Activated naive CD4-positive, alpha-beta T cell treated with anti-CD3 and anti-CD28 coated beads, Interleukin-2, amount 50 U/mL, for 24 hours (primary cell): ENCODE data around the gene AKIRIN2.
A peak's percentile ranks its signal among the peaks of the same experiment; 100 is the strongest.
"Not testable (repeated sequence)": the region's sequence is repeated elsewhere in the genome, so short reads cannot be mapped to it uniquely, and the experiment has no call there.

Source experiments
- H3K27ac Mint-ChIP-seq: one replicate; pipeline ENCODE4 v1.8.0; 2021; ENCODE audit warnings: mild to moderate bottlenecking, mixed read lengths
- H3K27me3 Mint-ChIP-seq: one replicate; pipeline ENCODE4 v1.8.0; 2021; ENCODE audit warnings: mixed read lengths
- H3K36me3 Mint-ChIP-seq: one replicate; pipeline ENCODE4 v1.8.0; 2021; ENCODE audit warnings: mixed read lengths
- H3K4me1 Mint-ChIP-seq: one replicate; pipeline ENCODE4 v1.8.0; 2021; ENCODE audit warnings: mixed read lengths
- H3K4me3 Mint-ChIP-seq: one replicate; pipeline ENCODE4 v1.8.0; 2021; ENCODE audit warnings: mild to moderate bottlenecking, mixed read lengths
- H3K9me3 Mint-ChIP-seq: one replicate; pipeline ENCODE4 v1.8.0; 2021; ENCODE audit warnings: mixed read lengths

AKIRIN2 gene

GRCh38 chr6:87702589-87702945 lies 534 bp upstream of the AKIRIN2 start:
- Mint-ChIP-seq H3K27me3 (no peaks in the 10 kb centered on the region), H3K4me3 (peak overlapping the region; percentile 92), H3K4me1 (peaks cover 34% of the 10 kb centered on the region), H3K27ac (peak overlapping the region; percentile 90), H3K36me3 (no peaks in the 10 kb centered on the region), H3K9me3 (no peaks in the 10 kb centered on the region)

GRCh38 chr6:87701344-87701675 lies 723 bp downstream of the AKIRIN2 start:
- Mint-ChIP-seq H3K27me3 (no peaks in the 10 kb centered on the region), H3K4me3 (peak overlapping the region; percentile 92), H3K9me3 (no peaks in the 10 kb centered on the region), H3K27ac (peak overlapping the region; percentile 94), H3K36me3 (no peaks in the 10 kb centered on the region), H3K4me1 (peaks cover 40% of the 10 kb centered on the region)

- Mint-ChIP-seq H3K27me3 (no peaks in the 10 kb centered on the region), H3K27ac (peak overlapping the region; percentile 94), H3K4me3 (peak overlapping the region; percentile 92), H3K9me3 (no peaks in the 10 kb centered on the region), H3K36me3 (no peaks in the 10 kb centered on the region), H3K4me1 (peaks cover 46% of the 10 kb centered on the region)
Observed at GRCh38 chr6:87700397-87701343, 1.4 kb downstream of the AKIRIN2 start.

GRCh38 chr6:87699576-87699975 lies 2.5 kb downstream of the AKIRIN2 start:
- Mint-ChIP-seq H3K27me3 (no peaks in the 10 kb centered on the region), H3K9me3 (no peaks in the 10 kb centered on the region), H3K36me3 (no peaks in the 10 kb centered on the region), H3K4me1 (peaks cover 55% of the 10 kb centered on the region), H3K27ac (peak overlapping the region; percentile 7), H3K4me3 (peak overlapping the region; percentile 92)

- H3K36me3 Mint-ChIP-seq = peaks cover 3% of the 10 kb centered on the region
- no peaks in the 10 kb centered on the region for H3K27me3 Mint-ChIP-seq
- no peaks in the 10 kb centered on the region for H3K9me3 Mint-ChIP-seq
- H3K4me1 Mint-ChIP-seq = peaks cover 65% of the 10 kb centered on the region
- peak overlapping the region; percentile 92 for H3K4me3 Mint-ChIP-seq
- H3K27ac Mint-ChIP-seq = peak overlapping the region; percentile 42
Observed at GRCh38 chr6:87698547-87699006, 3.5 kb downstream of the AKIRIN2 start.

GRCh38 chr6:87697581-87698546 lies 4.2 kb downstream of the AKIRIN2 start:
- peaks cover 65% of the 10 kb centered on the region for H3K4me1 Mint-ChIP-seq
- peaks cover 3% of the 10 kb centered on the region for H3K36me3 Mint-ChIP-seq
- no peaks in the 10 kb centered on the region for H3K27me3 Mint-ChIP-seq
- no peaks in the 10 kb centered on the region for H3K9me3 Mint-ChIP-seq
- peak overlapping the region; percentile 84 for H3K27ac Mint-ChIP-seq
- H3K4me3 Mint-ChIP-seq = peak overlapping the region; percentile 92

- H3K27me3 Mint-ChIP-seq, H3K9me3 Mint-ChIP-seq, H3K27ac Mint-ChIP-seq, H3K36me3 Mint-ChIP-seq: not testable (repeated sequence)
- Mint-ChIP-seq H3K4me3 (peak overlapping the region; percentile 92), H3K4me1 (peaks cover 64% of the 10 kb centered on the region)
Observed at GRCh38 chr6:87696817-87697216, 5.2 kb downstream of the AKIRIN2 start.

- Mint-ChIP-seq H3K27me3 (no peaks in the 10 kb centered on the region), H3K9me3 (no peaks in the 10 kb centered on the region), H3K4me3 (no peak overlapping the region), H3K4me1 (peaks cover 67% of the 10 kb centered on the region), H3K27ac (no peak overlapping the region), H3K36me3 (peaks cover 4% of the 10 kb centered on the region)
Observed at GRCh38 chr6:87692086-87692485, 9.9 kb downstream of the AKIRIN2 start.

- Mint-ChIP-seq H3K4me1 (peaks cover 71% of the 10 kb centered on the region), H3K27ac (no peak overlapping the region), H3K4me3 (no peak overlapping the region)
Observed at GRCh38 chr6:87690441-87690840, 11.6 kb downstream of the AKIRIN2 start.

GRCh38 chr6:87687893-87688292 lies 14.1 kb downstream of the AKIRIN2 start:
- H3K4me1 Mint-ChIP-seq = peaks cover 78% of the 10 kb centered on the region
- H3K27ac Mint-ChIP-seq, H3K27me3 Mint-ChIP-seq: not testable (repeated sequence)

More at GRCh38 chr6:87690441-87690840, 11.6 kb downstream of the AKIRIN2 start:
- Mint-ChIP-seq H3K9me3 (no peaks in the 10 kb centered on the region), H3K36me3 (peaks cover 7% of the 10 kb centered on the region), H3K27me3 (no peaks in the 10 kb centered on the region)

GRCh38 chr6:87687296-87687695 lies 14.7 kb downstream of the AKIRIN2 start:
- Mint-ChIP-seq H3K27ac (no peak overlapping the region), H3K27me3 (no peaks in the 10 kb centered on the region), H3K36me3 (peaks cover 4% of the 10 kb centered on the region)

More at GRCh38 chr6:87687893-87688292, 14.1 kb downstream of the AKIRIN2 start:
- H3K9me3 Mint-ChIP-seq, H3K36me3 Mint-ChIP-seq, H3K4me3 Mint-ChIP-seq: not testable (repeated sequence)

GRCh38 chr6:87686636-87687205 lies 15.3 kb downstream of the AKIRIN2 start:
- H3K9me3 Mint-ChIP-seq, H3K27me3 Mint-ChIP-seq, H3K36me3 Mint-ChIP-seq, H3K27ac Mint-ChIP-seq, H3K4me3 Mint-ChIP-seq: not testable (repeated sequence)
- peaks cover 82% of the 10 kb centered on the region for H3K4me1 Mint-ChIP-seq

More at GRCh38 chr6:87687296-87687695, 14.7 kb downstream of the AKIRIN2 start:
- Mint-ChIP-seq H3K4me1 (peaks cover 82% of the 10 kb centered on the region), H3K9me3 (no peaks in the 10 kb centered on the region), H3K4me3 (no peak overlapping the region)

- Mint-ChIP-seq H3K27ac (no peak overlapping the region), H3K9me3 (no peaks in the 10 kb centered on the region), H3K27me3 (no peaks in the 10 kb centered on the region), H3K36me3 (peaks cover 4% of the 10 kb centered on the region), H3K4me1 (peaks cover 70% of the 10 kb centered on the region), H3K4me3 (no peak overlapping the region)
Observed at GRCh38 chr6:87684895-87685654, 17.0 kb downstream of the AKIRIN2 start.

GRCh38 chr6:87683890-87684289 lies 18.1 kb downstream of the AKIRIN2 start:
- H3K27ac Mint-ChIP-seq = peak overlapping the region; percentile 56
- H3K9me3 Mint-ChIP-seq = no peaks in the 10 kb centered on the region
- H3K27me3 Mint-ChIP-seq = no peaks in the 10 kb centered on the region
- H3K4me3 Mint-ChIP-seq = no peak overlapping the region
- peaks cover 66% of the 10 kb centered on the region for H3K4me1 Mint-ChIP-seq
- H3K36me3 Mint-ChIP-seq = peaks cover 8% of the 10 kb centered on the region

- peaks cover 61% of the 10 kb centered on the region for H3K4me1 Mint-ChIP-seq
- peaks cover 14% of the 10 kb centered on the region for H3K36me3 Mint-ChIP-seq
- no peaks in the 10 kb centered on the region for H3K9me3 Mint-ChIP-seq
- no peak overlapping the region for H3K4me3 Mint-ChIP-seq
- H3K27me3 Mint-ChIP-seq = no peaks in the 10 kb centered on the region
- peak overlapping the region; percentile 92 for H3K27ac Mint-ChIP-seq
Observed at GRCh38 chr6:87682310-87682709, 19.7 kb downstream of the AKIRIN2 start.
